ENCODE data around the gene JAZF1. TPM values are rescaled to one million over a fixed set of nuclear protein-coding genes. Genes with fewer than 3 reads are reported as not detected.

The JAZF1 gene
- polyA plus RNA-seq, 3 donors = 12.1 to 18.1 (median 17.2) TPM

DNA sequence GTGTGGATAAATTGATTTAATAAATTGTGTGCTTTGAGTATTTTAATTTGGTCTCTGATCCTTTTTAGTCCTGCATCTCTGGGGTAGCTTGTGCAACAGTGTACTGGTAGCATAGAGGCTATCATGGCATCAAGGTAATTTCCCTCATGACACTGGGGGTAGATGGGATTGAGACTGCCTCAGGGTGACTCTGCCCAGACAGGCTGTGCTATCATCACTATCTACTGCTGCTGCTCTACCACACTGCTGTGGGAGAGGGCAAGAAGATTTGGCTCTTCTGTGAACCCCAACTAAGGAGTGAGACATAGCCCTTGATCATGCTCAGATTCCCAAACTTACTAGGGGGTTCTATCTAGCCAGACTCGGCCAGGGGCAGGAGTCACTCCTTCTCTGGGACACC is 43.6 kb upstream of the JAZF1 start:
- H2AFZ ChIP-seq (ENCODE audit: insufficient read depth, low read depth, low read length, poor library complexity, severe bottlenecking) = no peak overlapping the region
- no peak overlapping the region for H3K4me2 ChIP-seq (replicated peaks; ENCODE audit: extremely low read depth, low read length, poor library complexity, severe bottlenecking)
- no peaks in the 10 kb centered on the region for H3K36me3 ChIP-seq (replicated peaks in 1 of 2; ENCODE audit: control insufficient read depth in 1 of 2, insufficient read depth in 2 of 2, low read length in 2 of 2)
- Mint-ChIP-seq H3K4me3 (no peak overlapping the region), H3K27me3 (ENCODE audit: low read depth in 3 of 3) (peaks cover 0 to 3% (median 0%) of the 10 kb centered on the region in 3 donors), H3K4me1 (peaks cover 4% of the 10 kb centered on the region), H3K27ac (no peak overlapping the region), H3K9me3 (peaks cover 0 to 3% (median 0%) of the 10 kb centered on the region in 7 donors), H3K36me3 (no peaks in the 10 kb centered on the region)
- no peaks in the 10 kb centered on the region for H3K9me3 ChIP-seq (replicated peaks in 1 of 2; ENCODE audit: control insufficient read depth in 1 of 2, insufficient read depth in 1 of 2, low read length in 2 of 2)
- no peak overlapping the region for H3K4me3 ChIP-seq (replicated peaks in 1 of 3; ENCODE audit: low read depth in 2 of 3, low read length in 3 of 3)
- TF ChIP-seq, protein P1, sequence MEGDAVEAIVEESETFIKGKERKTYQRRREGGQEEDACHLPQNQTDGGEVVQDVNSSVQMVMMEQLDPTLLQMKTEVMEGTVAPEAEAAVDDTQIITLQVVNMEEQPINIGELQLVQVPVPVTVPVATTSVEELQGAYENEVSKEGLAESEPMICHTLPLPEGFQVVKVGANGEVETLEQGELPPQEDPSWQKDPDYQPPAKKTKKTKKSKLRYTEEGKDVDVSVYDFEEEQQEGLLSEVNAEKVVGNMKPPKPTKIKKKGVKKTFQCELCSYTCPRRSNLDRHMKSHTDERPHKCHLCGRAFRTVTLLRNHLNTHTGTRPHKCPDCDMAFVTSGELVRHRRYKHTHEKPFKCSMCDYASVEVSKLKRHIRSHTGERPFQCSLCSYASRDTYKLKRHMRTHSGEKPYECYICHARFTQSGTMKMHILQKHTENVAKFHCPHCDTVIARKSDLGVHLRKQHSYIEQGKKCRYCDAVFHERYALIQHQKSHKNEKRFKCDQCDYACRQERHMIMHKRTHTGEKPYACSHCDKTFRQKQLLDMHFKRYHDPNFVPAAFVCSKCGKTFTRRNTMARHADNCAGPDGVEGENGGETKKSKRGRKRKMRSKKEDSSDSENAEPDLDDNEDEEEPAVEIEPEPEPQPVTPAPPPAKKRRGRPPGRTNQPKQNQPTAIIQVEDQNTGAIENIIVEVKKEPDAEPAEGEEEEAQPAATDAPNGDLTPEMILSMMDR (IDR thresholded peaks at IDR 0.05) = no peak
- no peaks in the 10 kb centered on the region for H3K79me2 ChIP-seq (ENCODE audit: insufficient read depth, low read length)
- DNase-seq = no peak
- H3K27me3 ChIP-seq (ENCODE audit: control insufficient read depth in 2 of 2, insufficient read depth in 2 of 2, low read length in 2 of 2) = no peaks in the 10 kb centered on the region
- no peaks in the 10 kb centered on the region for H3K4me1 ChIP-seq (ENCODE audit: control insufficient read depth in 1 of 2, insufficient read depth in 2 of 2, low read length in 2 of 2)
- no peak overlapping the region for H3K27ac ChIP-seq (ENCODE audit: low read depth in 1 of 2, low read length in 2 of 2)
- no CpG with 5 or more reads among the region's 1 CpG for WGBS (ENCODE audit: insufficient coverage)
- intact Hi-C loops (cut with micrococcal nuclease) = no loop called here
- no peaks in the 10 kb centered on the region for H4K20me1 ChIP-seq (ENCODE audit: insufficient read depth, low read length)
- H3K9ac ChIP-seq (ENCODE audit: insufficient read depth, low read length, poor library complexity, severe bottlenecking) = no peak overlapping the region

DNA sequence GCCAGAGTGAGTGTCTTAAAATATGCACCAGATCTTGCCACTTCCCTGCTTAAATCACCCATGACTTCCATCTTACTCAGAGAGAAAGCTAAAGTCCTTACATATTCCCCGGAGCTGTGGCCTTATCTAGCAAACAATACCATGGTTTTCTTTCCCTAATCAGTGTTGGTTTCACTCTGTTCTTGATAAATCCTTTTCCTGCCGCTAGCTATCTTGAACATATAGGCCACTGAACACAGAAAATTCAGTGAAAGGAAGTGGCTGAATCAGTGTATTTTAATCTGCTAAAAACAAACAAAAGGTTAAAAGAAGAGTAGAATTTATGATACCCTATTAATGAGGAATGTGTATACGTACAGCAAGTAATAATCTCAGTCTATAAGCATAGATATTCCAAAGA is 42.0 kb upstream of the JAZF1 start:
- H3K4me3 Mint-ChIP-seq = no peak overlapping the region
- DNase-seq = no peak
- peaks cover 0 to 3% (median 0%) of the 10 kb centered on the region in 7 donors for H3K9me3 Mint-ChIP-seq
- H3K27ac Mint-ChIP-seq = no peak overlapping the region
- Histone ChIP-seq H3K9me3 (replicated peaks in 1 of 2; ENCODE audit: control insufficient read depth in 1 of 2, insufficient read depth in 1 of 2, low read length in 2 of 2) (no peaks in the 10 kb centered on the region), H3K9ac (ENCODE audit: insufficient read depth, low read length, poor library complexity, severe bottlenecking) (no peak overlapping the region), H3K36me3 (replicated peaks in 1 of 2; ENCODE audit: control insufficient read depth in 1 of 2, insufficient read depth in 2 of 2, low read length in 2 of 2) (no peaks in the 10 kb centered on the region), H3K79me2 (ENCODE audit: insufficient read depth, low read length) (no peaks in the 10 kb centered on the region), H3K27ac (ENCODE audit: low read depth in 1 of 2, low read length in 2 of 2) (no peak overlapping the region), H3K4me3 (replicated peaks in 1 of 3; ENCODE audit: low read depth in 2 of 3, low read length in 3 of 3) (no peak overlapping the region), H3K27me3 (ENCODE audit: control insufficient read depth in 2 of 2, insufficient read depth in 2 of 2, low read length in 2 of 2) (no peaks in the 10 kb centered on the region), H3K4me1 (ENCODE audit: control insufficient read depth in 1 of 2, insufficient read depth in 2 of 2, low read length in 2 of 2) (no peaks in the 10 kb centered on the region), H4K20me1 (ENCODE audit: insufficient read depth, low read length) (no peaks in the 10 kb centered on the region), H2AFZ (ENCODE audit: insufficient read depth, low read depth, low read length, poor library complexity, severe bottlenecking) (no peak overlapping the region), H3K4me2 (replicated peaks; ENCODE audit: extremely low read depth, low read length, poor library complexity, severe bottlenecking) (no peak overlapping the region)
- intact Hi-C loops (cut with micrococcal nuclease) = no loop called here
- WGBS (ENCODE audit: insufficient coverage) = 9% methylated on average over 1 of the region's 3 CpGs
- H3K27me3 Mint-ChIP-seq (ENCODE audit: low read depth in 3 of 3) = peaks cover 0 to 3% (median 0%) of the 10 kb centered on the region in 3 donors
- TF ChIP-seq, protein P1 (IDR thresholded peaks at IDR 0.05) = no peak
- H3K36me3 Mint-ChIP-seq = no peaks in the 10 kb centered on the region
- H3K4me1 Mint-ChIP-seq = peaks cover 4% of the 10 kb centered on the region
